Prostate gland (tissue), 2 donors: ENCODE results near the gene CLCN2. TPM values are rescaled to one million over a fixed set of nuclear protein-coding genes. Genes with fewer than 3 reads are reported as not detected.
A peak's percentile ranks its signal among the peaks of the same experiment; 100 is the strongest.

Experiments
- DNase-seq: peaks from one replicate; pipeline ENCODE4 v3.0.0-alpha.2; 2019; ENCODE audit warnings: low spot score
- H3K27ac ChIP-seq, 2 donors: fragments of 200-600 bp; sonication (generic); 2 replicates each; pipeline ENCODE4 v1.5.1; 2017 to 2019
- H3K27me3 ChIP-seq: fragments of 200-600 bp; sonication (generic); replicated peaks from 2 replicates; pipeline ENCODE4 v1.5.1; 2019; ENCODE audit not compliant: insufficient read depth
- H3K36me3 ChIP-seq, 2 donors: fragments of 200-600 bp; sonication (generic); 1 replicate in 1 of 2; 2 replicates in 1 of 2; pipeline versions ENCODE4 v1.5.1 to v1.8.1; 2017 to 2019
- H3K4me1 ChIP-seq: fragments of 200-600 bp; sonication (generic); replicated peaks from 2 replicates; pipeline ENCODE4 v1.5.1; 2019
- H3K4me3 ChIP-seq, 2 donors: fragments of 200-600 bp; sonication (generic); 2 replicates each; pipeline ENCODE4 v1.5.1; 2017 to 2019
- H3K9me3 ChIP-seq: fragments of 200-600 bp; sonication (generic); 2 replicates; pipeline ENCODE4 v1.5.1; 2017
- CTCF ChIP-seq, 4 experiments: fragments of 200-600 bp in 2 of 4; fragments of 450-650 bp in 2 of 4; sonication (generic) in 2 of 4; IDR thresholded peaks; 1 replicate in 3 of 4; 2 replicates in 1 of 4; pipeline ENCODE4 v1.5.1; 2016 to 2019; ENCODE audit warnings: antibody characterized with exemption in 4 of 4, mild to moderate bottlenecking in 2 of 4, moderate library complexity in 2 of 4
- POLR2A ChIP-seq: fragments of 450-650 bp; IDR thresholded peaks from one replicate; pipeline ENCODE4 v1.6.1; 2016; ENCODE audit warnings: antibody characterized with exemption, mild to moderate bottlenecking
- POLR2AphosphoS5 ChIP-seq: sonication (generic); formaldehyde crosslinking; IDR thresholded peaks from one replicate; pipeline ENCODE4 v1.6.1; 2017; ENCODE audit warnings: antibody characterized with exemption
- WGBS: methylation state at CpG from one replicate; pipeline ENCODE4 v1.1.5; 2018; 5-methylcytosine and 5-hydroxymethylcytosine counted together
- intact Hi-C: fragments of 100-400 bp; cut with DNase I; formaldehyde crosslinking; loops from one replicate; pipeline ENCODE4 v1.14.2; 2022
- total RNA-seq, 2 donors: library from RNA; depleted of rRNA; stranded (reverse); fragments of >200 nt; gene quantifications; one replicate each; pipeline ENCODE4 v1.1.0, GENCODE V29; 2016

The CLCN2 gene
- total RNA-seq, 2 donors from 2014 or later: 4.9 to 47.5 TPM

DNA sequence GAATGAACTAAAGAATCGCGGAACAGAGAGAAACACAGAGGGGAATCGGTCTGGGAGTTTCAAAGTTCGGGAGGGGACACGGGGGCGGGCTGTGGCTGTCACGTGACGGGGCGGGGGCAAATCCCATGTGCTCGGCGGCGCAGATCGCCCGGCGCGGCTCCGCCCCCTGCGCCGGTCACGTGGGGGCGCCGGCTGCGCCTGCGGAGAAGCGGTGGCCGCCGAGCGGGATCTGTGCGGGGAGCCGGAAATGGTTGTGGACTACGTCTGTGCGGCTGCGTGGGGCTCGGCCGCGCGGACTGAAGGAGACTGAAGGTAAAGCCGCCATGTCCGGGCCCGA is 47.1 kb downstream of the CLCN2 start, which contains the start of gene EIF4G1:
Gene EIF4G1 (plus strand): TSS at position 244 of the 337 bp plus-strand sequence. CDS start 1,191 bp downstream, outside the sequence.
- H3K4me3 ChIP-seq: peak within 1 kb of the TSS; percentile 59 to 67
- peak; percentile 93 for DNase-seq
- no peaks in the 10 kb centered on the region for H3K27me3 ChIP-seq
- intact Hi-C loops: loop anchor here (2.0 kb wide), 1 partner anchor 16 kb away; the partner anchor contains the start of gene PSMD2
- peaks cover 14% of the 10 kb centered on the region for H3K4me1 ChIP-seq
- no peaks in the 10 kb centered on the region for H3K9me3 ChIP-seq
- TF ChIP-seq POLR2AphosphoS5: peak; percentile 71
- TF ChIP-seq POLR2A: peak; percentile 71
- no peak for TF ChIP-seq CTCF (IDR thresholded peaks at IDR 0.05)
- H3K36me3 ChIP-seq: no peaks in the 10 kb centered on the region
- WGBS: under 1% methylated on average over 37 of the region's 40 CpGs
- H3K27ac ChIP-seq: peak within 1 kb of the TSS; percentile 93 to 96

DNA sequence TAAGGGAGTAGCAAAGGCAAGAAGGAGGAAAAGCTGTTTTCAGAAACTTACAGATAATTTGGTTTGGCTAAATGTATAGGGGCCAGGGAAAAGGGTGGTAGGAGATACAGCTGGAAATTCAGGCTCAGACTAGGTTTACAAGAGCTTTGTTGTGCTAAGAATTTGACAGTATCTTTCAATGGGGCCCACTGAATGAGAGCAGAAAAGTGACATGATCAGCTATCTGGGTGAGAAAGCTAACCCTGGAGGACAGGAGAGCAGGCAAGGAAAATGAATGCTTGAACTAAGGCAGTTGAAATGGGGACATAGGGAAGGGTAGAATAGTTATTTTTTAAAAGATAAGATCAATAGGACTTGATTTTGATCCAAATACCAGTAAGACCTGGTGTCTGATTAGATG is 49.8 kb downstream of the CLCN2 start:
- TF ChIP-seq POLR2A (no peak), POLR2AphosphoS5 (no peak), CTCF (IDR thresholded peaks at IDR 0.05) (no peak)

GRCh38 chr3:184308744-184309143 is 52.7 kb downstream of the CLCN2 start:
- H3K4me1 ChIP-seq: no peaks in the 10 kb centered on the region
- H3K9me3 ChIP-seq: no peaks in the 10 kb centered on the region
- H3K27me3 ChIP-seq: no peaks in the 10 kb centered on the region
- no peak overlapping the region for H3K27ac ChIP-seq
- DNase-seq: no peak
- peaks cover 7 to 27% of the 10 kb centered on the region in 2 donors for H3K36me3 ChIP-seq
- H3K4me3 ChIP-seq: no peak overlapping the region
- 65% methylated on average over 7 of the region's 7 CpGs for WGBS
- intact Hi-C loops: no loop called here
- TF ChIP-seq CTCF (IDR thresholded peaks at IDR 0.05) (no peak), POLR2AphosphoS5 (no peak), POLR2A (no peak)

More for the DNA sequence above, 49.8 kb downstream of the CLCN2 start:
- no peak for DNase-seq
- H3K4me3 ChIP-seq: no peak overlapping the region
- intact Hi-C loops: no loop called here
- peaks cover 0 to 21% of the 10 kb centered on the region in 2 donors for H3K36me3 ChIP-seq
- peaks cover 5% of the 10 kb centered on the region for H3K4me1 ChIP-seq
- H3K27ac ChIP-seq: no peak overlapping the region
- H3K27me3 ChIP-seq: no peaks in the 10 kb centered on the region
- no peaks in the 10 kb centered on the region for H3K9me3 ChIP-seq

DNA sequence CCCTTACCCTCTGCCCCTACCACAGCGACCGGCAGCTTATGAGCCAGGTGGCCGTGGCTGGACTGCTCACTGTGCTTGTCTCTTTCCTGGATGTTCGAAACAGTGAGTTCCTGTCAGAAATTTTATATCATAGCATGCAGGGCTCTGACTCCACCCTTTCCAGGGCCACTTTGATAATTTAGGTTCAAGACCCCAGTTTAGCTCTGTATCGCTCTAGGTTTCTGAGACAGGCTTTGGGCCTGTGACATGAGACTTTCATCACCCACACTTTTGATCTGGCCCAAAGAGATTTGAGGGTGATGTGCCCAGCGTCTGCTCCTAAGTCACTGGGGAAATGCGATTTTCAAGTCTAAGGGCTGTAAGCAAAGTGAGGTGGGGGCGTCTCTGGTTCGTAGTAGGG is 53.5 kb downstream of the CLCN2 start:
- 90% methylated on average over 9 of the region's 9 CpGs for WGBS
- Histone ChIP-seq H3K27ac (no peak overlapping the region), H3K4me1 (no peaks in the 10 kb centered on the region), H3K27me3 (no peaks in the 10 kb centered on the region), H3K9me3 (no peaks in the 10 kb centered on the region), H3K36me3 (peaks cover 11 to 34% of the 10 kb centered on the region in 2 donors), H3K4me3 (no peak overlapping the region)
- no peak for DNase-seq
- TF ChIP-seq CTCF (IDR thresholded peaks at IDR 0.05) (no peak), POLR2A (no peak), POLR2AphosphoS5 (no peak)
- intact Hi-C loops: no loop called here

DNA sequence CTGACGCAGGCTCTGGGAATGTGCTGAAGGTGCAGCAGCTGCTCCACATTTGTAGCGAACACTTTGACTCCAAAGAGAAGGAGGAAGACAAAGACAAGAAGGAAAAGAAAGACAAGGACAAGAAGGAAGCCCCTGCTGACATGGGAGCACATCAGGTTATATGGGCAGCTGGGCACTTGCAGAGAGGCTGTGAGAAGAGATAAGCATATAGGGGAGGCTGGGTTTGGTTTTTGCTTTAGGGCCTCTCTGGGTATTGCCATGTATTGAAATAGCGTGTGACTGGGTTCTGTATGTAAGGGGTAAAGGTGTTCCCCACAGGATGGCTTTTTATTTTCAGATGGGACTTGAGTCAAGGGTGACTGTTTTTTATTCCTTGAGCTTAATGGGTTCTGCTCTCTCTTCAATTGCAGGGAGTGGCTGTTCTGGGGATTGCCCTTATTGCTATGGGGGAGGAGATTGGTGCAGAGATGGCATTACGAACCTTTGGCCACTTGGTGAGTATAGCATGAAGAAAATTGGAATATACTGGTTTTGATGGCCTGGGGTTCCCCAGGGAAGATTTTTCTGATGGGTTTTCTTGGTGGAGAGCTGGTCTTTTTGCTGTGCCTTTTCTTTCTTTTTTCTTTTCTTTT is 54.9 kb downstream of the CLCN2 start:
- intact Hi-C loops: no loop called here
- DNase-seq: no peak
- Histone ChIP-seq H3K4me1 (no peaks in the 10 kb centered on the region), H3K9me3 (no peaks in the 10 kb centered on the region), H3K36me3 (peaks cover 11 to 47% of the 10 kb centered on the region in 2 donors), H3K27ac (no peak overlapping the region), H3K4me3 (no peak overlapping the region), H3K27me3 (no peaks in the 10 kb centered on the region)
- WGBS: 93% methylated on average over 4 of the region's 4 CpGs
- TF ChIP-seq POLR2AphosphoS5 (no peak), POLR2A (no peak), CTCF (IDR thresholded peaks at IDR 0.05) (no peak)
